Heart left ventricle (tissue), 13 donors: Measurements from ENCODE around the gene COPE.

Source experiments
- POLR2A ChIP-seq, 2 donors: fragments of 450-650 bp; IDR thresholded peaks; one replicate each; pipeline ENCODE4 v1.6.1; 2017; ENCODE audit warnings: antibody characterized with exemption in 2 of 2, mild to moderate bottlenecking in 2 of 2, moderate library complexity in 2 of 2
- TF ChIP-seq, protein P1 (sequence below), 12 donors: fragments of 200-600 bp; sonication (generic) in 4 of 12; IDR thresholded peaks; one replicate each; pipeline versions ENCODE4 v1.5.0 to v1.8.0; 2018 to 2022; ENCODE audit warnings: antibody characterized with exemption in 12 of 12, mild to moderate bottlenecking in 5 of 12
- donor health status: ischemic (EF 13 %, LVEDD 7.1; RV severe dilation, severe dysfunction).
- donor health status: DM: no; HTN: yes; CAD: no.
- donor health status: DM: no; HTN: no; CAD: no.
- donor health status: ischemic (EF 25% LVEDD 6.9; RV normal size, moderate dysfunction).
- donor health status: ischemic (EF 25% LVEDD 5.7; RV mildly dilated, moderate dysfunction).
- donor health status: ischemic (EF 35%, LVEDD 5.7; RV mildly dilated, moderate dysfunction).
- donor health status: nonischemic (EF 11% LVEDD 7.7; RV severe dilation, severe dysfunction).
- donor health status: DM: yes; HTN: yes; CAD: no.
- donor health status: PGD.
- donor health status: ischemic (EF 29% LVEDD 5.4; RV normal size, mild dysfunction).
- donor health status: nonischemic (EF 23%, LVEDD 6.1; RV moderate dilation, normal function).

DNA sequence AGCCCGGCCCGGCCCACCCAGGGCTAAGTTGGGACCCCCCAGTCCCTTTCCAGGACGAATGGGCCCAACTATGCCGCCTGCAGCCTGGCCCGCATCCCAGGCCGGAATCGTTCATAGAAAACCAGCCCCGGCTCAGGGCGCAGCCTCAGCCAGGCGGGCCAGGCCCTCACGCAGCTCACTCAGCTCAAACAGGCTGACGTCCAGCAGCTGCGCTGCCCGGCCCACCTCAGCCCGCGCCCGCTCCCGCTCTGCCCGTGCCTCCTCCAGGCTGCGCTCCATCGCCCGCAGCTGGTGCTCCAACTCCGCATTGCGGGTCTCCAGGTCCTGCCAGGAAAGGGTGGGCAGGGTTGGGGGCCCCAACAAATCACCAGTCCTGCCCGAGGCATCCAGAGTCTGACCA is 10.1 kb upstream of the COPE start:
- TF ChIP-seq, protein P1, sequence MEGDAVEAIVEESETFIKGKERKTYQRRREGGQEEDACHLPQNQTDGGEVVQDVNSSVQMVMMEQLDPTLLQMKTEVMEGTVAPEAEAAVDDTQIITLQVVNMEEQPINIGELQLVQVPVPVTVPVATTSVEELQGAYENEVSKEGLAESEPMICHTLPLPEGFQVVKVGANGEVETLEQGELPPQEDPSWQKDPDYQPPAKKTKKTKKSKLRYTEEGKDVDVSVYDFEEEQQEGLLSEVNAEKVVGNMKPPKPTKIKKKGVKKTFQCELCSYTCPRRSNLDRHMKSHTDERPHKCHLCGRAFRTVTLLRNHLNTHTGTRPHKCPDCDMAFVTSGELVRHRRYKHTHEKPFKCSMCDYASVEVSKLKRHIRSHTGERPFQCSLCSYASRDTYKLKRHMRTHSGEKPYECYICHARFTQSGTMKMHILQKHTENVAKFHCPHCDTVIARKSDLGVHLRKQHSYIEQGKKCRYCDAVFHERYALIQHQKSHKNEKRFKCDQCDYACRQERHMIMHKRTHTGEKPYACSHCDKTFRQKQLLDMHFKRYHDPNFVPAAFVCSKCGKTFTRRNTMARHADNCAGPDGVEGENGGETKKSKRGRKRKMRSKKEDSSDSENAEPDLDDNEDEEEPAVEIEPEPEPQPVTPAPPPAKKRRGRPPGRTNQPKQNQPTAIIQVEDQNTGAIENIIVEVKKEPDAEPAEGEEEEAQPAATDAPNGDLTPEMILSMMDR (IDR thresholded peaks at IDR 0.05): no peak
- no peak for TF ChIP-seq POLR2A (IDR thresholded peaks at IDR 0.05)
